ENCODE measurements around the gene ATCAY.

GRCh38 chr19:3852177-3852511, 28.3 kb upstream of the ATCAY start:
- TF ChIP-seq, protein P1, sequence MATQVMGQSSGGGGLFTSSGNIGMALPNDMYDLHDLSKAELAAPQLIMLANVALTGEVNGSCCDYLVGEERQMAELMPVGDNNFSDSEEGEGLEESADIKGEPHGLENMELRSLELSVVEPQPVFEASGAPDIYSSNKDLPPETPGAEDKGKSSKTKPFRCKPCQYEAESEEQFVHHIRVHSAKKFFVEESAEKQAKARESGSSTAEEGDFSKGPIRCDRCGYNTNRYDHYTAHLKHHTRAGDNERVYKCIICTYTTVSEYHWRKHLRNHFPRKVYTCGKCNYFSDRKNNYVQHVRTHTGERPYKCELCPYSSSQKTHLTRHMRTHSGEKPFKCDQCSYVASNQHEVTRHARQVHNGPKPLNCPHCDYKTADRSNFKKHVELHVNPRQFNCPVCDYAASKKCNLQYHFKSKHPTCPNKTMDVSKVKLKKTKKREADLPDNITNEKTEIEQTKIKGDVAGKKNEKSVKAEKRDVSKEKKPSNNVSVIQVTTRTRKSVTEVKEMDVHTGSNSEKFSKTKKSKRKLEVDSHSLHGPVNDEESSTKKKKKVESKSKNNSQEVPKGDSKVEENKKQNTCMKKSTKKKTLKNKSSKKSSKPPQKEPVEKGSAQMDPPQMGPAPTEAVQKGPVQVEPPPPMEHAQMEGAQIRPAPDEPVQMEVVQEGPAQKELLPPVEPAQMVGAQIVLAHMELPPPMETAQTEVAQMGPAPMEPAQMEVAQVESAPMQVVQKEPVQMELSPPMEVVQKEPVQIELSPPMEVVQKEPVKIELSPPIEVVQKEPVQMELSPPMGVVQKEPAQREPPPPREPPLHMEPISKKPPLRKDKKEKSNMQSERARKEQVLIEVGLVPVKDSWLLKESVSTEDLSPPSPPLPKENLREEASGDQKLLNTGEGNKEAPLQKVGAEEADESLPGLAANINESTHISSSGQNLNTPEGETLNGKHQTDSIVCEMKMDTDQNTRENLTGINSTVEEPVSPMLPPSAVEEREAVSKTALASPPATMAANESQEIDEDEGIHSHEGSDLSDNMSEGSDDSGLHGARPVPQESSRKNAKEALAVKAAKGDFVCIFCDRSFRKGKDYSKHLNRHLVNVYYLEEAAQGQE (IDR thresholded peaks at IDR 0.05): no peak
- no peak for TF ChIP-seq NR3C1 (IDR thresholded peaks at IDR 0.05)
- no peak for TF ChIP-seq EP300 (IDR thresholded peaks at IDR 0.05)
- TF ChIP-seq, protein P2, sequence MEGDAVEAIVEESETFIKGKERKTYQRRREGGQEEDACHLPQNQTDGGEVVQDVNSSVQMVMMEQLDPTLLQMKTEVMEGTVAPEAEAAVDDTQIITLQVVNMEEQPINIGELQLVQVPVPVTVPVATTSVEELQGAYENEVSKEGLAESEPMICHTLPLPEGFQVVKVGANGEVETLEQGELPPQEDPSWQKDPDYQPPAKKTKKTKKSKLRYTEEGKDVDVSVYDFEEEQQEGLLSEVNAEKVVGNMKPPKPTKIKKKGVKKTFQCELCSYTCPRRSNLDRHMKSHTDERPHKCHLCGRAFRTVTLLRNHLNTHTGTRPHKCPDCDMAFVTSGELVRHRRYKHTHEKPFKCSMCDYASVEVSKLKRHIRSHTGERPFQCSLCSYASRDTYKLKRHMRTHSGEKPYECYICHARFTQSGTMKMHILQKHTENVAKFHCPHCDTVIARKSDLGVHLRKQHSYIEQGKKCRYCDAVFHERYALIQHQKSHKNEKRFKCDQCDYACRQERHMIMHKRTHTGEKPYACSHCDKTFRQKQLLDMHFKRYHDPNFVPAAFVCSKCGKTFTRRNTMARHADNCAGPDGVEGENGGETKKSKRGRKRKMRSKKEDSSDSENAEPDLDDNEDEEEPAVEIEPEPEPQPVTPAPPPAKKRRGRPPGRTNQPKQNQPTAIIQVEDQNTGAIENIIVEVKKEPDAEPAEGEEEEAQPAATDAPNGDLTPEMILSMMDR (IDR thresholded peaks at IDR 0.05): no peak
- TF ChIP-seq ZFP36 (IDR thresholded peaks at IDR 0.05; ENCODE audit: borderline replicate concordance, partially characterized antibody): no peak
- TF ChIP-seq JUN (IDR thresholded peaks at IDR 0.05): no peak

Data from A549 (cell line).